KMS-11 (cell line): ENCODE data around the gene MAPT.
A peak's percentile ranks its signal among the peaks of the same experiment; 100 is the strongest.

Experiments used
- H2AFZ ChIP-seq: fragments of 200-600 bp; sonication (generic); 2 replicates; pipeline ENCODE4 v1.6.1; 2016; ENCODE audit warnings: antibody characterized with exemption, mixed run types, low read depth
- H3K27ac ChIP-seq: fragments of 200-600 bp; sonication (generic); 2 replicates; pipeline ENCODE4 v1.6.1; 2016; ENCODE audit warnings: mild to moderate bottlenecking, mixed run types
- H3K27me3 ChIP-seq: fragments of 200-600 bp; sonication (generic); 2 replicates; pipeline ENCODE4 v1.6.1; 2017; ENCODE audit warnings: mild to moderate bottlenecking, low read depth, mixed run types, moderate library complexity; ENCODE audit not compliant: insufficient read depth
- H3K36me3 ChIP-seq: fragments of 200-600 bp; sonication (generic); 2 replicates; pipeline ENCODE4 v1.6.1; 2017; ENCODE audit warnings: mild to moderate bottlenecking, mixed run types; ENCODE audit not compliant: insufficient read depth
- H3K4me1 ChIP-seq: fragments of 200-600 bp; sonication (generic); 2 replicates; pipeline ENCODE4 v1.6.1; 2016; ENCODE audit warnings: mild to moderate bottlenecking, low read depth, mixed run types; ENCODE audit not compliant: poor library complexity, severe bottlenecking
- H3K4me2 ChIP-seq: fragments of 200-600 bp; sonication (generic); 2 replicates; pipeline ENCODE4 v1.7.0; 2016; ENCODE audit warnings: mild to moderate bottlenecking, mixed run types
- H3K4me3 ChIP-seq: fragments of 200-600 bp; sonication (generic); IDR thresholded peaks from 2 replicates; pipeline ENCODE4 v1.6.1; 2017; ENCODE audit warnings: low read depth, low read length, mixed read lengths; ENCODE audit not compliant: insufficient read depth
- H3K79me2 ChIP-seq: fragments of 200-600 bp; sonication (generic); 2 replicates; pipeline ENCODE4 v1.6.1; 2016; ENCODE audit warnings: low read depth, mixed run types; ENCODE audit not compliant: insufficient read depth
- H3K9ac ChIP-seq: fragments of 200-600 bp; sonication (generic); 2 replicates; pipeline ENCODE4 v1.6.1; 2016; ENCODE audit warnings: mild to moderate bottlenecking, mixed run types
- H4K20me1 ChIP-seq: fragments of 200-600 bp; sonication (generic); 2 replicates; pipeline ENCODE4 v1.6.1; 2016; ENCODE audit warnings: mild to moderate bottlenecking, mixed run types; ENCODE audit not compliant: insufficient read depth
- CTCF ChIP-seq: fragments of 200-600 bp; sonication (generic); conservative IDR thresholded peaks from 2 replicates; pipeline ENCODE4 v1.6.1; 2017; ENCODE audit warnings: low read depth, mild to moderate bottlenecking, antibody characterized with exemption, low read length, moderate library complexity, mixed read lengths

Gene MAPT

GRCh38 chr17:46026166-46027047 is 132.1 kb downstream of the MAPT start:
- Histone ChIP-seq H3K27me3 (no peaks in the 10 kb centered on the region), H3K27ac (no peak overlapping the region; the same call in 1 of the 2 replicates), H3K36me3 (no peaks in the 10 kb centered on the region), H3K4me3 (no peak overlapping the region), H2AFZ (no peak overlapping the region), H3K4me1 (peaks cover 46% of the 10 kb centered on the region), H3K4me2 (no peak overlapping the region; the same call in 1 of the 2 replicates), H3K9ac (no peak overlapping the region), H3K79me2 (no peaks in the 10 kb centered on the region), H4K20me1 (no peaks in the 10 kb centered on the region)
- no peak for TF ChIP-seq CTCF

DNA sequence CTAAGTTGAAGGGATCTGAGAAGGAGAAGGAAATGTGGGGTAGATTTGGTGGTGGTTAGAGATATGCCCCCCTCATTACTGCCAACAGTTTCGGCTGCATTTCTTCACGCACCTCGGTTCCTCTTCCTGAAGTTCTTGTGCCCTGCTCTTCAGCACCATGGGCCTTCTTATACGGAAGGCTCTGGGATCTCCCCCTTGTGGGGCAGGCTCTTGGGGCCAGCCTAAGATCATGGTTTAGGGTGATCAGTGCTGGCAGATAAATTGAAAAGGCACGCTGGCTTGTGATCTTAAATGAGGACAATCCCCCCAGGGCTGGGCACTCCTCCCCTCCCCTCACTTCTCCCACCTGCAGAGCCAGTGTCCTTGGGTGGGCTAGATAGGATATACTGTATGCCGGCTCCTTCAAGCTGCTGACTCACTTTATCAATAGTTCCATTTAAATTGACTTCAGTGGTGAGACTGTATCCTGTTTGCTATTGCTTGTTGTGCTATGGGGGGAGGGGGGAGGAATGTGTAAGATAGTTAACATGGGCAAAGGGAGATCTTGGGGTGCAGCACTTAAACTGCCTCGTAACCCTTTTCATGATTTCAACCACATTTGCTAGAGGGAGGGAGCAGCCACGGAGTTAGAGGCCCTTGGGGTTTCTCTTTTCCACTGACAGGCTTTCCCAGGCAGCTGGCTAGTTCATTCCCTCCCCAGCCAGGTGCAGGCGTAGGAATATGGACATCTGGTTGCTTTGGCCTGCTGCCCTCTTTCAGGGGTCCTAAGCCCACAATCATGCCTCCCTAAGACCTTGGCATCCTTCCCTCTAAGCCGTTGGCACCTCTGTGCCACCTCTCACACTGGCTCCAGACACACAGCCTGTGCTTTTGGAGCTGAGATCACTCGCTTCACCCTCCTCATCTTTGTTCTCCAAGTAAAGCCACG is 133.0 kb downstream of the MAPT start:
- TF ChIP-seq CTCF = no peak
- peak overlapping the region; percentile 28; the same call in 1 of the 2 replicates for H3K27ac ChIP-seq
- H3K4me1 ChIP-seq = peaks cover 46% of the 10 kb centered on the region
- no peak overlapping the region for H3K9ac ChIP-seq
- peak overlapping the region; percentile 21; the same call in 1 of the 2 replicates for H3K4me2 ChIP-seq
- no peaks in the 10 kb centered on the region for H3K36me3 ChIP-seq
- no peaks in the 10 kb centered on the region for H4K20me1 ChIP-seq
- H2AFZ ChIP-seq = no peak overlapping the region
- no peaks in the 10 kb centered on the region for H3K27me3 ChIP-seq
- H3K79me2 ChIP-seq = no peaks in the 10 kb centered on the region
- no peak overlapping the region for H3K4me3 ChIP-seq

DNA sequence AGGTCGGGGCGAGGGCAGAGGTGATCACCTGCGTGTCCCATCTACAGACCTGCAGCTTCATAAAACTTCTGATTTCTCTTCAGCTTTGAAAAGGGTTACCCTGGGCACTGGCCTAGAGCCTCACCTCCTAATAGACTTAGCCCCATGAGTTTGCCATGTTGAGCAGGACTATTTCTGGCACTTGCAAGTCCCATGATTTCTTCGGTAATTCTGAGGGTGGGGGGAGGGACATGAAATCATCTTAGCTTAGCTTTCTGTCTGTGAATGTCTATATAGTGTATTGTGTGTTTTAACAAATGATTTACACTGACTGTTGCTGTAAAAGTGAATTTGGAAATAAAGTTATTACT is 133.6 kb downstream of the MAPT start:
- Histone ChIP-seq H3K4me1 (peaks cover 46% of the 10 kb centered on the region), H3K36me3 (no peaks in the 10 kb centered on the region), H4K20me1 (no peaks in the 10 kb centered on the region), H2AFZ (no peak overlapping the region), H3K4me3 (no peak overlapping the region), H3K9ac (no peak overlapping the region), H3K27ac (peak overlapping the region; percentile 28; the same call in 1 of the 2 replicates), H3K27me3 (no peaks in the 10 kb centered on the region), H3K4me2 (peak overlapping the region; percentile 21; the same call in 1 of the 2 replicates), H3K79me2 (no peaks in the 10 kb centered on the region)
- TF ChIP-seq CTCF = no peak

- Histone ChIP-seq H2AFZ (no peak overlapping the region), H4K20me1 (no peaks in the 10 kb centered on the region), H3K9ac (no peak overlapping the region), H3K4me3 (no peak overlapping the region), H3K36me3 (no peaks in the 10 kb centered on the region), H3K4me2 (peak overlapping the region; percentile 21; the same call in 1 of the 2 replicates), H3K4me1 (peaks cover 46% of the 10 kb centered on the region), H3K27me3 (no peaks in the 10 kb centered on the region), H3K79me2 (no peaks in the 10 kb centered on the region), H3K27ac (peak overlapping the region; percentile 28; the same call in 1 of the 2 replicates)
- no peak for TF ChIP-seq CTCF
Observed at GRCh38 chr17:46028374-46028773, 134.0 kb downstream of the MAPT start.
